ENCODE results near the gene RFT1. TPM values are rescaled to one million over a fixed set of nuclear protein-coding genes. Genes with fewer than 3 reads are reported as not detected.

The RFT1 gene
- total and polyA plus RNA-seq, 2 donors (not counting 3 experiments of a cell fraction or from before 2014, with no cell fraction given) = 29.8 to 39.9 TPM

GRCh38 chr3:53170325-53171063 lies 40.3 kb upstream of the RFT1 start:
- CTCF ChIA-PET = interaction anchor here (1.0 to 1.5 kb wide), 2 partner anchors 25 to 37 kb away, joined by 3 to 4 read pairs; no protein-coding TSS in a partner anchor
- Histone ChIP-seq H3K4me3 (replicated peaks in 1 of 3; ENCODE audit: insufficient read depth in 1 of 3, low read depth in 1 of 3, low read length in 3 of 3) (no peak overlapping the region), H3K4me1 (ENCODE audit: control insufficient read depth, extremely low read depth, insufficient read depth, low read length) (peaks cover 16% of the 10 kb centered on the region), H2AFZ (ENCODE audit: low read depth, low read length) (no peak overlapping the region), H4K20me1 (replicated peaks; ENCODE audit: control insufficient read depth, extremely low read depth, insufficient read depth, low read length) (no peaks in the 10 kb centered on the region), H3K9me3 (replicated peaks; ENCODE audit: control insufficient read depth, insufficient read depth, low read length) (no peaks in the 10 kb centered on the region), H3K27me3 (ENCODE audit: control insufficient read depth in 2 of 2, insufficient read depth in 2 of 2, low read length in 2 of 2) (no peaks in the 10 kb centered on the region), H3K9ac (replicated peaks; ENCODE audit: extremely low read depth, insufficient read depth, low read length) (no peak overlapping the region), H3K79me2 (ENCODE audit: control insufficient read depth, insufficient read depth, low read length) (peaks cover 3% of the 10 kb centered on the region), H3K9me1 (replicated peaks; ENCODE audit: control insufficient read depth, extremely low read depth, insufficient read depth, low read length) (no peaks in the 10 kb centered on the region), H3K36me3 (ENCODE audit: control insufficient read depth in 2 of 2, extremely low read depth in 1 of 2, insufficient read depth in 2 of 2, low read length in 2 of 2) (no peaks in the 10 kb centered on the region), H3K4me2 (ENCODE audit: insufficient read depth, low read length) (no peak overlapping the region), H3K27ac (ENCODE audit: insufficient read depth, low read depth, low read length) (no peak overlapping the region)
- dilution Hi-C loops (cut with MboI; ENCODE audit: extremely low pct_ligation_motif_present, low sequenced_read_pairs) (no loop called here), intact Hi-C loops (cut with micrococcal nuclease) (no loop called here)
- FAIRE-seq (no peak), DNase-seq (ENCODE audit: low read depth, low spot score) (no peak)
- TF ChIP-seq MYC (IDR thresholded peaks at IDR 0.05; ENCODE audit: low read depth, low read length) (no peak), CTCF (IDR thresholded peaks at IDR 0.05; ENCODE audit: extremely low read depth in 1 of 2, insufficient read depth in 1 of 2, low read depth in 1 of 2, low read length in 2 of 2) (no peak), MAX (IDR thresholded peaks at IDR 0.05; ENCODE audit: insufficient read depth, insufficient read length) (no peak)
- no TSS peak for BruUV-seq (replicated peaks)
- POLR2A ChIA-PET = interaction anchor here (1.0 kb wide), 1 partner anchor 10 kb away, joined by 4 read pairs; no protein-coding TSS in a partner anchor

- H3K27me3 ChIP-seq (ENCODE audit: control insufficient read depth in 2 of 2, insufficient read depth in 2 of 2, low read length in 2 of 2) = no peaks in the 10 kb centered on the region
- no peaks in the 10 kb centered on the region for H3K36me3 ChIP-seq (ENCODE audit: control insufficient read depth in 2 of 2, extremely low read depth in 1 of 2, insufficient read depth in 2 of 2, low read length in 2 of 2)
- no peak for TF ChIP-seq EZH2 (IDR thresholded peaks at IDR 0.05; ENCODE audit: borderline replicate concordance, low read depth, low read length, severe bottlenecking)
- TF ChIP-seq JUN (IDR thresholded peaks at IDR 0.05; ENCODE audit: borderline replicate concordance, insufficient read depth, insufficient read length, low read depth) = no peak
- TF ChIP-seq CTCF (IDR thresholded peaks at IDR 0.05; ENCODE audit: extremely low read depth in 1 of 2, insufficient read depth in 1 of 2, low read depth in 1 of 2, low read length in 2 of 2) = no peak
- no peak for TF ChIP-seq POLR2A (IDR thresholded peaks at IDR 0.05; ENCODE audit: low read depth, low read length)
- no peak for TF ChIP-seq MYC (IDR thresholded peaks at IDR 0.05; ENCODE audit: low read depth, low read length)
- no peak for TF ChIP-seq POLR2AphosphoS5 (IDR thresholded peaks at IDR 0.05; ENCODE audit: insufficient read depth, low read depth, low read length)
- dilution Hi-C loops (cut with MboI; ENCODE audit: extremely low pct_ligation_motif_present, low sequenced_read_pairs) (no loop called here), intact Hi-C loops (cut with micrococcal nuclease) (no loop called here)
- H3K9me1 ChIP-seq (replicated peaks; ENCODE audit: control insufficient read depth, extremely low read depth, insufficient read depth, low read length) = no peaks in the 10 kb centered on the region
- FAIRE-seq = no peak
- H3K9ac ChIP-seq (replicated peaks; ENCODE audit: extremely low read depth, insufficient read depth, low read length) = no peak overlapping the region
- DNase-seq (ENCODE audit: low read depth, low spot score) = no peak
- H3K27ac ChIP-seq (ENCODE audit: insufficient read depth, low read depth, low read length) = no peak overlapping the region
- H3K4me1 ChIP-seq (ENCODE audit: control insufficient read depth, extremely low read depth, insufficient read depth, low read length) = peaks cover 14% of the 10 kb centered on the region
- H3K79me2 ChIP-seq (ENCODE audit: control insufficient read depth, insufficient read depth, low read length) = peaks cover 3% of the 10 kb centered on the region
- H2AFZ ChIP-seq (ENCODE audit: low read depth, low read length) = no peak overlapping the region
- no TSS peak for BruUV-seq (replicated peaks)
- H3K4me2 ChIP-seq (ENCODE audit: insufficient read depth, low read length) = no peak overlapping the region
- CTCF ChIA-PET = interaction anchor here (1.0 to 1.5 kb wide), 2 partner anchors 26 to 36 kb away, joined by 3 to 4 read pairs; no protein-coding TSS in a partner anchor
- H3K9me3 ChIP-seq (replicated peaks; ENCODE audit: control insufficient read depth, insufficient read depth, low read length) = no peaks in the 10 kb centered on the region
- POLR2A ChIA-PET = interaction anchor here (1.0 kb wide), 1 partner anchor 9 kb away, joined by 4 read pairs; no protein-coding TSS in a partner anchor
- no peaks in the 10 kb centered on the region for H4K20me1 ChIP-seq (replicated peaks; ENCODE audit: control insufficient read depth, extremely low read depth, insufficient read depth, low read length)
- H3K4me3 ChIP-seq (replicated peaks in 1 of 3; ENCODE audit: insufficient read depth in 1 of 3, low read depth in 1 of 3, low read length in 3 of 3) = no peak overlapping the region
These were observed 39.6 kb upstream of the RFT1 start for GRCh38 chr3:53169832-53170324.
